HS-27A (cell line): Measurements from ENCODE around the gene ARPC1B.
"Not testable (repeated sequence)": the region's sequence is repeated elsewhere in the genome, so short reads cannot be mapped to it uniquely, and the experiment has no call there.

Source experiments
- DNase-seq: peaks from one replicate; pipeline ENCODE4 v3.0.0-alpha.2; 2012; ENCODE audit warnings: low read depth, missing footprints

ARPC1B gene

DNA sequence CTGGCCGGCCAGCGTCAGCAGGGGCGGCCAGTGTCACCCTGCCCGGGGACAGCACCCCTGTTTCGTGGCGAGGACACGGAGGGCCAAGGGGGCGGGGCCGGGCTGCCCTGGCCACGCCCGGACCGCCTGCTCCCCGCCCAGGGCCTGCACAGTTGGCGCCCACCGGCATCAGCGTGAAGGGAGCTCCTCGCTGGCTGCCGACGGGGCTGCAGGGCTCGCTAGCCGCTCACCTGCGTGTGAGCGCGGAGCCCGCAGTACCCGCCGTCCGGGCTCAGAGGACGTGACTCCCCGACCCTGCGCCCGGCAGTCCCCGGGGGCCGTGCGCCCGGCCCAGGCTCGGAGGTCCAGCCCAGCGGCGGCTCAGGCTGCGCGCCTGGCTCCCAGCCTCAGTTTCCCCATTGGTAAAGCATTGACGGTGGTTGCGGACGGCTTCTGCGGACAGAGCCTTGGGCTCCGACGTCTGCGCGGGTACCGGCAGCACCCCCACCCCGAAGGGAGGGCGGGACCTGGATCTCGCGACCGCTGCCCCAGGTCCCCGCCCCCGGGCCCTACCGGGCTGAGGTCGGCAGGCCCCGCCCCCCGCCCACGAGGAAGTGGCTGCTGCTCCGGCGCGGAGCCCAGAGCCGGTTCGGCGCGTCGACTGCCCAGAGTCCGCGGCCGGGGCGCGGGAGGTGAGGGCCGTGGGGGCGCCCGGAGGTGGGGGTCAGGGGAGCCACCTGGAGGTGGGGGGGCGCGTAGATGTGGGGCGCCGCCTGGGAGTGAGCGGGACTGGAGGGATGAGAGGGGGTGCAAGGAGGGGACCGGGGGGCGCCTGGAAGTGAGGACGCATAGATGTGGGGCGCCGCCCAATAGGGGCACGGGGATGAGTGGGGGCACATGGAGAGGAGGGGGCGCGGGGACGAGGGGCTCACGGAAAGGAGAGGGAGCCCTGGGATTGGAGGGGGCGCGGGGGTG, at the start of gene ARPC1B:
TSS of gene ARPC1B (plus strand) at position 620 of the 954 bp plus-strand sequence. CDS start 10,985 bp downstream, outside the sequence.
- DNase-seq = no peak

- DNase-seq = no peak
Observed at GRCh38 chr7:99325001-99325493, 49.5 kb upstream of the ARPC1B start.

- peak; percentile 60 for DNase-seq
Observed at GRCh38 chr7:99325592-99326407, 48.7 kb upstream of the ARPC1B start, which contains the start of gene ARPC1A. Gene ARPC1A (plus strand): TSS chr7:99325898. CDS start chr7:99333354, 7,456 bp downstream.

DNA sequence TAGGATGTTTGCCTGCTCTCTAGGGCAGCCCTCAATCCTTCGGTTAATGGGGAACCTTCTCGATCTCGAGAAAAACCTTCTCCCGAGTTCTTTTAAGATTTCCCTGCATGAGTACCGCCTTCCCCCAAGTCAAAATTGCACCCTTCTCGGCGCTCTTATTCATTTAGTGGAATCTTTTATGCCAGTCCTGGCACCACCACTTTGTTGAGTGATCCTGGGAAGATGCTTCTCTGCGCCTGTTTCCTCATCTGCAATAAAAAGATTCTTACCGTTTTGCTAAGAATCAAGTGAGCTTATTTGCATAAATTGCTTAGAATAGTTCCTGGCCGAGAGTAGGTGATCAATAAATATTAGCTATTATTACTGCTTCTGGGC, 48.1 kb upstream of the ARPC1B start:
- DNase-seq = no peak

DNA sequence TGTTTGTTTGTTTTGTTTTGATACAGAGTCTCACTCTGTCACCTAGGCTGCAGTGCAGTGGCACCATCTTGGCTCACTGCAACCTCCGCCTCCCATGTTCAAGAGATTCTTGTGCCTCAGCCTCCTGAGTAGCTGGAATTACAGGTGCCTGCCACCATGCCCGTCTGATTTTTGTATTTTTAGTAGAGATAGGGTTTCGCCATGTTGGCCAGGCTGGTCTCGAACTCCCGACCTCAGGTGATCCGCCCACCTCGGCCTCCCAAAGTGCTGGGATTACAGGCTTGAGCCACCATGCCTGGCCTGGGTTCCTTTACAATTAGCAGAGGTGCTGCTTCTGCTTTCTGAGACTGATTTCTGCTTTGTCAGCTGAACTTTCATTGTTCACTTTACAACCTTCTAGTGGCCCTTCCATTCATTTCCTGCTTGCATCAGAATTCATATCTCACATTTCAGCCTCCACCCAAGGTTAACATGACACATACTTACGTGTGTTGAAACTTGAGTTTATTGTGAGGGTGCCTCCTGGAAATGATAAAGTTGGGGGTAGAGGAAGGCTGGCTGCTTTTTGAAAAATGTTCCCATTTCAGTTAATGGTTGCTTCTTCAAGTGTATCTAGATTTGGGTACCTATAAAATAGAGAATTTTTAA, 44.1 kb upstream of the ARPC1B start:
- DNase-seq = peak; percentile 51

- no peak for DNase-seq
Observed at GRCh38 chr7:99331002-99331401, 43.5 kb upstream of the ARPC1B start.

DNA sequence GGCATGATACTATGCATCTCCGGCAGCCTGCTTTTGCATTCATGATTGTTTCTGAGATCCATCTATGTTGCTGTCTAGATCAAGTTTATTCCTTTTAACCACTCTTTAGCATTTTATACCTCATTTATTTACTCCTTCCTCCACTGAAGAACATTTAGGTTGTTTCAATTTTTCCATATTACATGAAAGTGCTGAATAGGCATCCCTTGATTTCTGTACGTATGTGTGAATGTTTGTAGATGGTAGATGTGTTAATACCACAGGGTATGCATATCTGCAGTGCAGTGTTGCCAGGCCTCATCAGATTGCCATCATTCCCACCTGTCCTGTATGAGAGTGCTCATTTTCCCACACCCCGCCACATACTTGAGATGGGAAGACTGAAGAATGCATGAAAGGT, 34.9 kb upstream of the ARPC1B start:
- no peak for DNase-seq

- no peak for DNase-seq
Observed at GRCh38 chr7:99340659-99341058, 33.9 kb upstream of the ARPC1B start.

DNA sequence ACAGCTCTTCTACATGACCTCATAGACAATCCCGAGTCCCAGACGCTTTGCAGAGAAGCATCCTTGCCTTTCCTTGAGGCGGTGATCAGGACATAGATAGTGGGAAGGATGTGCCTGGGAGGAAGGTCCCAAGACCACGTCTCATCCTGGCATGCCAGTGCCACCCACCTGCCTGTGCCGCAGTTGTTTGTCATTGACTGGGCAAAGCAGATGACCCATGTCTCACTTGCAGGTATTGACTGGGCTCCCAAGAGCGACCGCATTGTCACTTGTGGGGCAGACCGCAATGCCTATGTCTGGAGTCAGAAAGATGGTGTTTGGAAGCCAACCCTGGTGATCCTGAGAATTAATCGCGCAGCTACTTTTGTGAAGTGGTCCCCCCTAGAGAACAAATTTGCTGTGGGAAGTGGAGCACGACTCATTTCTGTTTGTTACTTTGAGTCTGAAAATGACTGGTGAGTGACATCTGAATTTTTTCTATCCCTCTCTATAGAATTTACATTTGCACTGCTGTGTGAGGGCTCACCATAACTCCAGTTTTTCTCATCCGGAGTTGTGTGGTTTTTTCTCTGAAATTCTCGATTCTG, 30.4 kb upstream of the ARPC1B start:
- DNase-seq = no peak

- not testable (repeated sequence) for DNase-seq
Observed at GRCh38 chr7:99350641-99351040, 23.9 kb upstream of the ARPC1B start.

- DNase-seq = no peak
Observed at GRCh38 chr7:99352247-99352646, 22.3 kb upstream of the ARPC1B start.

DNA sequence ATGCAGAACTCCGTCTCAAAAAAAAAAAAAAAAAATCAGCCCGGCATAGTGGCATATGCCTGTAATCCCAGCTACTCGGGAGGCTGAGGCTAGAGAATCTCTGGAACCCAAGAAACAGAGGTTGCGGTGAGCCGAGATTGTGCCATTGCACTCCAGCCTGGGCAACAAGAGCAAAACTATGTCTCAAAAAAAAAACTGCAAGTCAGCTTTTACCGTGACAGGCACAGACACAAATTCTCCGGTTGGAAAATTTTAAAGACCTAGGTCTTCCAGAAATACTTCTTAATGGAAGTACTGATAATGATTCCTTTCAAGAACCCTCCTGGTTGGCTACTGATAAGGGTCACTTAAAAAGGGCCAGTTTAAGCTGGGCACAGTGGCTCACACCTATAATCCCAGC, 19.4 kb upstream of the ARPC1B start:
- DNase-seq = no peak

DNA sequence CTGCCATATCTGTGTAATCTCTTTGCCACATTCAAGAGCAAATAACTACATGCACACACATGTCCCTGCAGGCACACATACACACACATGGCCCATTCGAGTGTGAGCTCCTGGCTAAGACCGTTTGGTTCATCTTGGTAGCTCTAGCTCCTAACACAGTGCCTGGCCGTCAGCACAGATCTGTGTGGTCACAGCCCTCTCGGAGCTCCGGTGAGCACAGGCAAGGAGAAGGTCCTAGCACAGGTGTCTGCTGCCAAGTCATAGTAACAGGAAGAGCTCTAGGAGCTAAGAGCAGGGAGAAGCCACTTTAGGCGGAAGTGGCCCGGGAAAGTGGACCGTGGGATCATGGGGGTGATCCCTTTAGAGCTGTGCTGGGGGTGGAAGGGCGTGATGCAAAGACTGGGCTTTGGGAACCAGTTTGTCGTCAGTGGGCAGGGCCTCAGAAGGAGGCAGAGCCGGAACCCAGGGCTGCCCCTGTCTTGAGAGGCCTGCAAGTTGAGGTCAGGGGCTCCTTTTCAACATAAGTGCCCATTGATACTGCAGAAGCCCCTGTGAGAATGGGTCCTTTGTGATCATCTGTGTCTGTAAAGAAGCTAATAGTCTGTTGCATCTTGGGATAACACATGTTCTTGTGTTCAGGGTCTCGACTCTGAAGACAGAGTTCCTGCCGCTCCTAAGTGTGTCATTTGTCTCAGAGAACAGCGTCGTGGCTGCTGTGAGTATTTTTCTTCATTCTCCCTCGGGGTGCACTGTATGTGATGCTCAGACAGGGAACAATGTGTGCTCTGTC, 16.6 kb upstream of the ARPC1B start:
- no peak for DNase-seq

DNA sequence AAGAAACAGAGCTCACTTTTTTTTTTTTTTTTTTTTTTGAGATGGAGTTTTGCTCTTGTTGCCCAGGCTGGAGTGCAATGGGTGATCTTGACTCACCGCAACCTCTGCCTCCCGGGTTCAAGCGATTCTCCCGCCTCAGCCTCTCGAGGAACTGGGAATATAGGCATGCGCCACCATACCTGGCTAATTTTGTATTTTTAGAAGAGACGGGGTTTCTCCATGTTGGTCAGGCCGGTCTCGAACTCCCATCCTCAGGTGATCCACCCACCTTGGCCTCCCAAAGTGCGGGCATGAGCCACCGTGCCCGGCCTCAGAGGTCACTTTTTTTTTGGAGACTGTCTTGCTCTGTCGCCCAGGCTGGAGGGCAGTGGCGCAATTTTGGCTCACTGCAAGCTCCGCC, 16.0 kb upstream of the ARPC1B start:
- DNase-seq = not testable (repeated sequence)

DNA sequence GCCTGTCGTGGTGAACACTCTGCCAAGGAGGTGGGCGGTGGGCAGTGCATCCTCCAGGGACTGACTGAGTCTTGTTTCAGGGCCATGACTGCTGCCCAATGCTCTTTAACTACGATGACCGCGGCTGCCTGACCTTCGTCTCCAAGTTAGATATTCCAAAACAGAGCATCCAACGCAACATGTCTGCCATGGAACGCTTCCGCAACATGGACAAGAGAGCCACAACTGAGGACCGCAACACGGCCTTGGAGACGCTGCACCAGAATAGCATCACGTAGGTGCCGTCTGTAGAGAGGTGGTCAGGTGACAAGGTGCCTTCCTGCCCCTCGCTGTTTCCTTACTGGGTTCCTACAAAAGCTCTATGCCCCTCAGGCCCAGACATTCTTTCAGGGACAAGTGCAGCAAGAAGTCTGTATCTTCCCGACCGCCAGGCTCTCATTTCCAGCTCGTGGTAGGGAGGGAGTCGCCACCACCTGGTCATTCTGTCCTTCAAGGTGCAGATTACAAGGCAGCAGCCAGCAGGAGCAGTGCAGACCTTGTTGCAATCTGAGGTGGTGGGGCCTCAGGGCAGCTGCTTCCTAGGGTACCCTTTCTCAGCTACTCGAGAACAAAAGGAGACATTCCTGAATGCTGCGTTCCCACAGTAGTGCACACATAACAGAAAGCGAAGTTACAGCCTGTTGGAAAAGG, 14.9 kb upstream of the ARPC1B start:
- DNase-seq = no peak

DNA sequence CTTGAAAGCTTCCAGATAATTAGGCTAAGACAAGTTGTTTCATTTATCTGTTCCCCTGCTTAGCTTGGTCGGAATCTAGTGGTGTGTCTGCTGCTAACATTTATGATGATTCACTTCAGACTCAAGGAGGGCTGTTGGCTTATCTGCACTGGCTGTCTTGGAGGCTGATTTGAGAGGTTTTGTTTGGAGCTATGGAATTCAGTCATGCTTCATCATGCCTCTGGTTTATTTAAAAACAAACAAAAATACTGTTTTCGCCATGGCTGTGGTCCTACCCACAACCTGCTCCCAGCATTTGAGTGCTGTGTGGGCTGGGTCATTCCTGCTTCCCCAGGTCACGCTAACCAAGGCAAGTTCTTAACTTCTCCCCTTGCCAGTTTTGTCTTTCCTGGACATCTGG, 11.7 kb upstream of the ARPC1B start:
- DNase-seq = no peak

GRCh38 chr7:99363286-99363685, 11.2 kb upstream of the ARPC1B start:
- no peak for DNase-seq

DNA sequence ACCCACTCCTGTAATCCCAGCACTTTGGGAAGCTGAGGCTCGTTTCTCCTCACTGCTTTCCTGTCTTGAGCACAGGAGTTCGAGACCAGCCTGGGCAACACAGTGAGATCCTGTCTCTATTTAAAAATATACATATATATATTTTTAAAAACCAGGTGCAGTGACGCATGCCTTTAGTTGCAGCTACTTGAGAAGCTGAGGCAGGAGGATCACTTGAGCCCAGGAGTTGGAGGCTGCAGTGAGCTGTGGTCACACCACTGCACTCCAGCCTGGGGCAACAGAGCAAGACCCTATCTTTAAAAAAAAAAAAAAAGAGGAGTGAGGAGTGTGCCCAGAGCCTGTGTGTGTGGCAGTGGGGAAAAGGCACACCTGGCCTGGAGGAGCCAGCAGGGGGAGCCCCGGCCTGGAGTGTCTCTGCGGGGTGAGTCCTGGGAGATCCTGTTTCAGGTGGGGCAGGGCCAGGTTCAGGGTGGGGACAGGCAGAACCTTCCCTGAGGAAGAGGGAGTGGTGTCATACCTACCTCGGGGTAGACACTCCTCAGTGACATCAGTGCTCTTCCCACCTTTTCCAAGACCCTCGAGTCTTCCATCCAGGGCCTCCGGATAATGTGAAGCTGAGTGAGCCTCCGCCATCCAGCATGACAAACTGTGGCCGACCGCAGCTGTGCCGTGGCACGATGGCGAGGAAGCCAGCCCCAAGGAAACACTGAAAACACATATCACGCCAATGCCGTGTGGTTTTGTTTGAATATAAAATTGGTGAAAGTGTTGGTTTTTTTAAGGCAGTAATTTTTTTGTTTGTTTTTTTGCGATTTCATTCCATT, 9.0 kb upstream of the ARPC1B start:
- no peak for DNase-seq

GRCh38 chr7:99366646-99367045, 7.9 kb upstream of the ARPC1B start:
- DNase-seq = no peak
